HepG2 (cell line): ENCODE results near the gene RUVBL1. TPM values are rescaled to one million over a fixed set of nuclear protein-coding genes. Genes with fewer than 3 reads are reported as not detected.

Experiments used
- ARHGAP35 ChIP-seq: sonication (generic); formaldehyde crosslinking; IDR thresholded peaks from 2 replicates; pipeline ENCODE4 v1.9.0; 2022; ENCODE audit warnings: mild to moderate bottlenecking, inconsistent platforms, moderate library complexity, missing genetic modification reagents, borderline replicate concordance
- ATAD3A ChIP-seq: sonication (generic); formaldehyde crosslinking; IDR thresholded peaks from 2 replicates; pipeline ENCODE4 v1.4.0; 2020; ENCODE audit warnings: missing genetic modification reagents
- HNRNPUL1 ChIP-seq: fragments of 200-400 bp; formaldehyde crosslinking; IDR thresholded peaks from 2 replicates; pipeline ENCODE4 v1.6.1; 2017; ENCODE audit warnings: low read depth, mild to moderate bottlenecking, low read length, moderate library complexity
- KDM4B ChIP-seq: sonication (generic); formaldehyde crosslinking; IDR thresholded peaks from 2 replicates; pipeline ENCODE4 v1.4.0; 2020; ENCODE audit warnings: missing genetic modification reagents
- PAWR ChIP-seq: sonication (generic); formaldehyde crosslinking; IDR thresholded peaks from 2 replicates; pipeline ENCODE4 v1.4.0; 2020; ENCODE audit warnings: missing genetic modification reagents, mild to moderate bottlenecking, borderline replicate concordance
- PCBP1 ChIP-seq: fragments of 200-400 bp; formaldehyde crosslinking; IDR thresholded peaks from 2 replicates; pipeline ENCODE4 v1.6.1; 2017; ENCODE audit warnings: mild to moderate bottlenecking, low read depth, low read length, borderline replicate concordance
- RBM39 ChIP-seq: fragments of 200-400 bp; formaldehyde crosslinking; IDR thresholded peaks from one replicate; pipeline ENCODE4 v1.6.1; 2018; ENCODE audit warnings: antibody characterized with exemption, mild to moderate bottlenecking, low read depth, low read length; ENCODE audit not compliant: poor library complexity, severe bottlenecking
- ZC3H4 ChIP-seq: sonication (generic); formaldehyde crosslinking; IDR thresholded peaks from 2 replicates; pipeline ENCODE4 v1.4.0; 2020; ENCODE audit warnings: missing genetic modification reagents, borderline replicate concordance
- ZNF136 ChIP-seq: sonication (generic); formaldehyde crosslinking; IDR thresholded peaks from 2 replicates; pipeline ENCODE4 v1.8.1; 2022; ENCODE audit warnings: low read depth, mild to moderate bottlenecking, moderate library complexity, missing genetic modification reagents
- ZNF180 ChIP-seq: sonication (generic); formaldehyde crosslinking; IDR thresholded peaks from 2 replicates; pipeline ENCODE4 v1.4.0; 2020; ENCODE audit warnings: low read depth, missing genetic modification reagents, borderline replicate concordance
- ZNF83 ChIP-seq: sonication (generic); formaldehyde crosslinking; IDR thresholded peaks from 2 replicates; pipeline ENCODE4 v1.4.0; 2020; ENCODE audit warnings: missing genetic modification reagents, mild to moderate bottlenecking, borderline replicate concordance
- ZNF878 ChIP-seq: sonication (generic); formaldehyde crosslinking; IDR thresholded peaks from 2 replicates; pipeline ENCODE4 v1.8.1; 2023; ENCODE audit warnings: mild to moderate bottlenecking, missing genetic modification reagents, moderate library complexity
- polyA plus RNA-seq, 8 experiments: library from polyadenylated mRNA; depleted of rRNA in 3 of 8; stranded (reverse) in 7 of 8; unstranded in 1 of 8; fragments of >200 nt; fragmentation: Illumina TruSeq in 4 of 8; extraction: Trizol in 4 of 8; gene quantifications; 2 replicates each; pipeline versions ENCODE4 v1.2.1 to v1.2.3, GENCODE V29; 2011 to 2016; ENCODE audit warnings: low read depth in 4 of 8, missing spikeins in 1 of 8, mixed read lengths in 1 of 8; ENCODE audit not compliant: insufficient read depth in 1 of 8
- total RNA-seq, 5 experiments: library from RNA; depleted of rRNA; stranded (reverse); fragments of >200 nt; fragmentation: Illumina TruSeq; extraction: Trizol; gene quantifications; 2 replicates each; pipeline ENCODE4 v1.2.3, GENCODE V29; 2016; ENCODE audit warnings: low read depth in 1 of 5
- TF ChIP-seq, protein P1 (sequence below): sonication (generic); formaldehyde crosslinking; IDR thresholded peaks from 2 replicates; pipeline ENCODE4 v1.4.0; 2020; ENCODE audit warnings: missing genetic modification reagents, borderline replicate concordance
- TF ChIP-seq, protein P2 (sequence below): sonication (generic); formaldehyde crosslinking; conservative IDR thresholded peaks from 2 replicates; pipeline ENCODE4 v1.8.0; 2022; ENCODE audit warnings: mild to moderate bottlenecking, moderate library complexity, missing genetic modification reagents
- TF ChIP-seq, protein P3 (sequence below): sonication (generic); formaldehyde crosslinking; IDR thresholded peaks from 2 replicates; pipeline ENCODE4 v1.4.0; 2020; ENCODE audit warnings: mild to moderate bottlenecking, missing genetic modification reagents
- TF ChIP-seq, protein P4 (sequence below): sonication (generic); formaldehyde crosslinking; IDR thresholded peaks from 2 replicates; pipeline ENCODE4 v1.9.0; 2022; ENCODE audit warnings: low read depth, missing genetic modification reagents
- TF ChIP-seq, protein P5 (sequence below): sonication (generic); formaldehyde crosslinking; IDR thresholded peaks from 2 replicates; pipeline ENCODE4 v1.8.1; 2022; ENCODE audit warnings: low read depth, mild to moderate bottlenecking, missing genetic modification reagents

Gene RUVBL1
- total and polyA plus RNA-seq, 2 of the 13 experiments (the other 11 are each of a cell fraction or from before 2014, with no cell fraction given), result 32.7 to 86.3 TPM

DNA sequence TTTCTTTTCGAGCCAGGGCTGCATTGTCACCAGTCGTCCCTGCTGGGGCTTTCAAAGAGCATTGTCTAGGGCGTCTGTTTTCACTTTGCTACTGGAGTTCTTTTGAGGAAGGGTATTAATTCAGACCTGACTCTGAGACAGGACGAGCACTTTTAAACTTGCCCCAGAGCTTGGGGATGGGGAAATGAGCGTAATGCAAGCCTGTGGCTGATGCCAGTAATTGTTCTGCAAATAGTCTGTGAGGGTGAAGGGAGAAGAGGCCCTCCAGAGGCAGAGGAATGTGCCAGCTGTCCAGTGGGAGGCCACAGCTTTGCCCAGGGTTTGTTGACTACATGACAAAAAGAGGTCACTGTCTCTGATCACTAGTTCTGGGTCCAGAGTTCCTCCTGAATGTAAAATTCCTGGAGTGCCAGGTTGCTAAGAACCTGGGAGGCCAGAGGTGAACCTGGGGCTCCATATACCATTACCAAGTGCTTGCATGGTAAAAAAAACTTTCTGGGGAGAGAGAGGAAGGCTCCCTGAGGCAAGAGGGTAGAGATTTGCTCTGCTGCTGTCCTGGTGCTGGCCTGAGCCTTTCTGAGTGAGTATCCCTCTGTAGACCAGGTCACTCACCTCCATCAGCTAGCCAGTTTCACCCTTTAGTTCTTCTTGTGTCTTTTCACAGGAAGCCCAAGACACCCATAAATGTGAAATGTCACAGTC is 44.5 kb upstream of the RUVBL1 start (continued):
- TF ChIP-seq, protein P1, sequence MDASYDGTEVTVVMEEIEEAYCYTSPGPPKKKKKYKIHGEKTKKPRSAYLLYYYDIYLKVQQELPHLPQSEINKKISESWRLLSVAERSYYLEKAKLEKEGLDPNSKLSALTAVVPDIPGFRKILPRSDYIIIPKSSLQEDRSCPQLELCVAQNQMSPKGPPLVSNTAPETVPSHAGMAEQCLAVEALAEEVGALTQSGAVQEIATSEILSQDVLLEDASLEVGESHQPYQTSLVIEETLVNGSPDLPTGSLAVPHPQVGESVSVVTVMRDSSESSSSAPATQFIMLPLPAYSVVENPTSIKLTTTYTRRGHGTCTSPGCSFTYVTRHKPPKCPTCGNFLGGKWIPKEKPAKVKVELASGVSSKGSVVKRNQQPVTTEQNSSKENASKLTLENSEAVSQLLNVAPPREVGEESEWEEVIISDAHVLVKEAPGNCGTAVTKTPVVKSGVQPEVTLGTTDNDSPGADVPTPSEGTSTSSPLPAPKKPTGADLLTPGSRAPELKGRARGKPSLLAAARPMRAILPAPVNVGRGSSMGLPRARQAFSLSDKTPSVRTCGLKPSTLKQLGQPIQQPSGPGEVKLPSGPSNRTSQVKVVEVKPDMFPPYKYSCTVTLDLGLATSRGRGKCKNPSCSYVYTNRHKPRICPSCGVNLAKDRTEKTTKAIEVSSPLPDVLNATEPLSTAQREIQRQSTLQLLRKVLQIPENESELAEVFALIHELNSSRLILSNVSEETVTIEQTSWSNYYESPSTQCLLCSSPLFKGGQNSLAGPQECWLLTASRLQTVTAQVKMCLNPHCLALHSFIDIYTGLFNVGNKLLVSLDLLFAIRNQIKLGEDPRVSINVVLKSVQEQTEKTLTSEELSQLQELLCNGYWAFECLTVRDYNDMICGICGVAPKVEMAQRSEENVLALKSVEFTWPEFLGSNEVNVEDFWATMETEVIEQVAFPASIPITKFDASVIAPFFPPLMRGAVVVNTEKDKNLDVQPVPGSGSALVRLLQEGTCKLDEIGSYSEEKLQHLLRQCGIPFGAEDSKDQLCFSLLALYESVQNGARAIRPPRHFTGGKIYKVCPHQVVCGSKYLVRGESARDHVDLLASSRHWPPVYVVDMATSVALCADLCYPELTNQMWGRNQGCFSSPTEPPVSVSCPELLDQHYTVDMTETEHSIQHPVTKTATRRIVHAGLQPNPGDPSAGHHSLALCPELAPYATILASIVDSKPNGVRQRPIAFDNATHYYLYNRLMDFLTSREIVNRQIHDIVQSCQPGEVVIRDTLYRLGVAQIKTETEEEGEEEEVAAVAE (CRISPR knock-in tag), result no peak; the same call in 1 of the 2 replicates
- TF ChIP-seq HNRNPUL1, result no peak
- TF ChIP-seq, protein P2, sequence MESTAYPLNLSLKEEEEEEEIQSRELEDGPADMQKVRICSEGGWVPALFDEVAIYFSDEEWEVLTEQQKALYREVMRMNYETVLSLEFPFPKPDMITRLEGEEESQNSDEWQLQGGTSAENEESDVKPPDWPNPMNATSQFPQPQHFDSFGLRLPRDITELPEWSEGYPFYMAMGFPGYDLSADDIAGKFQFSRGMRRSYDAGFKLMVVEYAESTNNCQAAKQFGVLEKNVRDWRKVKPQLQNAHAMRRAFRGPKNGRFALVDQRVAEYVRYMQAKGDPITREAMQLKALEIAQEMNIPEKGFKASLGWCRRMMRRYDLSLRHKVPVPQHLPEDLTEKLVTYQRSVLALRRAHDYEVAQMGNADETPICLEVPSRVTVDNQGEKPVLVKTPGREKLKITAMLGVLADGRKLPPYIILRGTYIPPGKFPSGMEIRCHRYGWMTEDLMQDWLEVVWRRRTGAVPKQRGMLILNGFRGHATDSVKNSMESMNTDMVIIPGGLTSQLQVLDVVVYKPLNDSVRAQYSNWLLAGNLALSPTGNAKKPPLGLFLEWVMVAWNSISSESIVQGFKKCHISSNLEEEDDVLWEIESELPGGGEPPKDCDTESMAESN, result no peak
- 0 out of 2 replicates have a peak, but pooled peaks have one; percentile 5 for TF ChIP-seq KDM4B (CRISPR knock-in tag)
- TF ChIP-seq, protein P3, sequence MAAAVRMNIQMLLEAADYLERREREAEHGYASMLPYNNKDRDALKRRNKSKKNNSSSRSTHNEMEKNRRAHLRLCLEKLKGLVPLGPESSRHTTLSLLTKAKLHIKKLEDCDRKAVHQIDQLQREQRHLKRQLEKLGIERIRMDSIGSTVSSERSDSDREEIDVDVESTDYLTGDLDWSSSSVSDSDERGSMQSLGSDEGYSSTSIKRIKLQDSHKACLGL, result no peak
- no peak for TF ChIP-seq ZNF180 (CRISPR knock-in tag)
- TF ChIP-seq, protein P4, sequence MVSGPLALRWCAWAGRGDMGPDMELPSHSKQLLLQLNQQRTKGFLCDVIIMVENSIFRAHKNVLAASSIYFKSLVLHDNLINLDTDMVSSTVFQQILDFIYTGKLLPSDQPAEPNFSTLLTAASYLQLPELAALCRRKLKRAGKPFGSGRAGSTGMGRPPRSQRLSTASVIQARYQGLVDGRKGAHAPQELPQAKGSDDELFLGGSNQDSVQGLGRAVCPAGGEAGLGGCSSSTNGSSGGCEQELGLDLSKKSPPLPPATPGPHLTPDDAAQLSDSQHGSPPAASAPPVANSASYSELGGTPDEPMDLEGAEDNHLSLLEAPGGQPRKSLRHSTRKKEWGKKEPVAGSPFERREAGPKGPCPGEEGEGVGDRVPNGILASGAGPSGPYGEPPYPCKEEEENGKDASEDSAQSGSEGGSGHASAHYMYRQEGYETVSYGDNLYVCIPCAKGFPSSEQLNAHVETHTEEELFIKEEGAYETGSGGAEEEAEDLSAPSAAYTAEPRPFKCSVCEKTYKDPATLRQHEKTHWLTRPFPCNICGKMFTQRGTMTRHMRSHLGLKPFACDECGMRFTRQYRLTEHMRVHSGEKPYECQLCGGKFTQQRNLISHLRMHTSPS (CRISPR knock-in tag), result peak; percentile 97
- no peak for TF ChIP-seq ATAD3A (CRISPR knock-in tag)
- no peak for TF ChIP-seq ZNF136
- TF ChIP-seq PAWR (CRISPR knock-in tag), result no peak
- no peak for TF ChIP-seq ZNF878
- TF ChIP-seq, protein P5, sequence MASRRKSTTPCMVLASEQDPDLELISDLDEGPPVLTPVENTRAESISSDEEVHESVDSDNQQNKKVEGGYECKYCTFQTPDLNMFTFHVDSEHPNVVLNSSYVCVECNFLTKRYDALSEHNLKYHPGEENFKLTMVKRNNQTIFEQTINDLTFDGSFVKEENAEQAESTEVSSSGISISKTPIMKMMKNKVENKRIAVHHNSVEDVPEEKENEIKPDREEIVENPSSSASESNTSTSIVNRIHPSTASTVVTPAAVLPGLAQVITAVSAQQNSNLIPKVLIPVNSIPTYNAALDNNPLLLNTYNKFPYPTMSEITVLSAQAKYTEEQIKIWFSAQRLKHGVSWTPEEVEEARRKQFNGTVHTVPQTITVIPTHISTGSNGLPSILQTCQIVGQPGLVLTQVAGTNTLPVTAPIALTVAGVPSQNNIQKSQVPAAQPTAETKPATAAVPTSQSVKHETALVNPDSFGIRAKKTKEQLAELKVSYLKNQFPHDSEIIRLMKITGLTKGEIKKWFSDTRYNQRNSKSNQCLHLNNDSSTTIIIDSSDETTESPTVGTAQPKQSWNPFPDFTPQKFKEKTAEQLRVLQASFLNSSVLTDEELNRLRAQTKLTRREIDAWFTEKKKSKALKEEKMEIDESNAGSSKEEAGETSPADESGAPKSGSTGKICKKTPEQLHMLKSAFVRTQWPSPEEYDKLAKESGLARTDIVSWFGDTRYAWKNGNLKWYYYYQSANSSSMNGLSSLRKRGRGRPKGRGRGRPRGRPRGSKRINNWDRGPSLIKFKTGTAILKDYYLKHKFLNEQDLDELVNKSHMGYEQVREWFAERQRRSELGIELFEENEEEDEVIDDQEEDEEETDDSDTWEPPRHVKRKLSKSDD (CRISPR knock-in tag), result no peak
- TF ChIP-seq ZC3H4 (CRISPR knock-in tag), result 0 out of 2 replicates have a peak, but pooled peaks have one; percentile 1
- TF ChIP-seq ARHGAP35 (CRISPR knock-in tag), result no peak
- TF ChIP-seq PCBP1, result no peak
- no peak for TF ChIP-seq RBM39
- TF ChIP-seq ZNF83, result no peak
